Urothelium cell line (cell line): ENCODE measurements around the gene BUB3.

ENCODE experiments used
- DNase-seq: peaks from one replicate; pipeline ENCODE4 v3.0.0; 2011; ENCODE audit warnings: low spot score, mixed read lengths
- FAIRE-seq: peaks from 2 replicates; lab custom pipeline; 2011; peaks lifted over from hg19 to GRCh38; lab: Jason Lieb, UNC

The BUB3 gene

DNA sequence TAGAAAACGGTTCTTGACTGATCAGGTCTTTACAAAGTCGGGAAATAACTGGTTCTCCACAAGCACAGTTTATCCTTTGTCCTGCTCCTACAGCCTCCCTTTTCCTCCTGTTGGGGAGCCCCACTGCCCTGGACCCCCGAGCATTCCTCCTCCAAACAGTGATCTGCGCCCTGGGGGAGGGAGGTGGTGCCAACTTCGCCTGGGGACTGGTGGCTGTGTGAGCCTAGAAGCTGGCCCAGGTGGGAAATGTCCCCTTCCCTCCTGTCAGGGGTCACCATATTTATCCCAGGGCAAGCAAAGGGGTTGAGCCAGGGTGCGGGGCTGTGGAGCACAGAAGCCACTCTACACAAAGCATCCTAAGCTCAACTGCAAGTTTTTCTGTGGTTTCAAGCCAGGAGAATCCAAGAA is 13.2 kb upstream of the BUB3 start:
- DNase-seq: no peak
- FAIRE-seq: no peak

DNA sequence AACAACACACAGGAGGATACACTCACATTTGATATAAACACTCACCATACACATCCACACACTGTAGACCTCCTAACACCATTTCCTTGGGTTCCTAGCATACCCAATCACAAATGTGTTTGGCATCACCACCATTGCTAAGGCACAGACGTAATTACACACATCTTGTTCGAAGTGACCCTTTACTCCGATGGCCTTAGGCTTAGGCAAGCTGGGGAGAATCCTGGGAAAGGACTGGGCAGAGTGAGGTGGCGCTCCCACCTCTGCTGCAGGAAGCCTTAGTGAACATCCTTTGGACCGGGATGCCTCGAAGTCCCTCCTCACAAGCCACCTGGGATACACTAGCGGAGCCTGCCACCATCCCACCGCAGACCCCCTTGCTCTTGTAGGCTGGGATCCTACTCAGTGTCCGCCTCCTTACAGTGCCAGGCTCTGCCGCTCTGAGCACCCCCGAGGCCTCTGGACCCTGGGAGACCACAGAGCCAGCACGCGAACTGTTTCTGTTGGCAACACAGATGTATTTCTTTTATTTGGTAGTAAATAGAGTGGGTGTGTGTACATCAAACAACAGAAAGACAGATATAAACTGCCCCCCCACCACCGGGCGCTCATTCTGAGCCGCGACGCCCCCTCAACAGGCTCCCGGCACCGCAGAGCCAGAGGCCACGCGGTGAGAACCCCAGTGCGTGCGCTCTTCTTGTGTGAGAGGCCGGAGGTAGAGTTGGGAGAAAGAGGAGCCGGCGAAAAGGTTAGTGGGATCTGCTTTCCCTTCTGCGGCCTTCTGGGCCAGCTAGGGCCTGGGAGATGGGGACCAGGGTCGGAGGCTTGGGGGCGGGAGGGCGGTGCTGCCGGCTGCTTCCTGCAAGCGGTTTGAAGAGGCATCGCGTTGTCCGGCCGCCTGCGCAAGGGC is 12.2 kb upstream of the BUB3 start:
- peak; percentile 9 for FAIRE-seq

DNA sequence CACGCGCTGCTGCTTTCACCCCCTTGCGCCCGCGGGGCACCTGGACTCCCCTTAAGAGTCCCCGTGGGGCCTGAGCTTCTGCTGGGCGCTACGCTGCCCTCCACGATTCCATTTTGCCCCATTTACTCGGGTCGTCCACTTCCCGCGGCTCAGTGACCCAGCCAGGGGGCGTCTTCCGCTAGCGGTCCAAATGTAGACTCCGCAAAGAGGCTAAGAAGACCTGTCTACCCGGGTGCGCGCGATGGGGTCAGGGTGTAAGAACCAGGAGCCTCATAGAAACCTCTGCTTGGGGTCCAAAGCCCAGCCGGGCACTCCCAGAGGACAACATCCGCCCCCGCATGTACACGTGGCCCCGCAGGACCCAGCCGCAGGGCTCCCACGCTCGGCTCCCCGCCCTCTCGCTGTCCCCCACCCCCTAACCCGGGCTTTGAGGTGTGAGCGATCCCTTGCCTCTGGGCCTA is 11.5 kb upstream of the BUB3 start:
- FAIRE-seq (no peak), DNase-seq (no peak)

More for the DNA sequence above, 12.2 kb upstream of the BUB3 start:
- no peak for DNase-seq

GRCh38 chr10:123143162-123143824 is 10.9 kb upstream of the BUB3 start:
- FAIRE-seq: no peak
- no peak for DNase-seq

DNA sequence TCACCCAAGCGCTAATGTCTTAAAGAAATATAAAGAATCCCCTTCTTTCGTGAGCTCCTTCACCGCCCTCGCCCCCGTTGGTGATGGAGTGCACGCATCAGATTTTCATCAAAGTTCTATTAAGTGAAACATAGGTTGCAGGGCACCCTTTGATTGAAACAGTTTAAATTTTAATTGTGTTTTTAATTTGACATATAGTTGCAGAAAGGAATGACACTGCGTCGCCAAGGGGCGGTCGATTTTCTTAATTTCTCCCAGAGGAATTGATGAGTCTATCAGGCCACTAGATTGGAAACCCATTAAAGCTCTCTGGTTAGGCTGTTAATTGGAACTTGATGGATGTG is 10.4 kb upstream of the BUB3 start:
- FAIRE-seq: no peak
- DNase-seq: no peak

DNA sequence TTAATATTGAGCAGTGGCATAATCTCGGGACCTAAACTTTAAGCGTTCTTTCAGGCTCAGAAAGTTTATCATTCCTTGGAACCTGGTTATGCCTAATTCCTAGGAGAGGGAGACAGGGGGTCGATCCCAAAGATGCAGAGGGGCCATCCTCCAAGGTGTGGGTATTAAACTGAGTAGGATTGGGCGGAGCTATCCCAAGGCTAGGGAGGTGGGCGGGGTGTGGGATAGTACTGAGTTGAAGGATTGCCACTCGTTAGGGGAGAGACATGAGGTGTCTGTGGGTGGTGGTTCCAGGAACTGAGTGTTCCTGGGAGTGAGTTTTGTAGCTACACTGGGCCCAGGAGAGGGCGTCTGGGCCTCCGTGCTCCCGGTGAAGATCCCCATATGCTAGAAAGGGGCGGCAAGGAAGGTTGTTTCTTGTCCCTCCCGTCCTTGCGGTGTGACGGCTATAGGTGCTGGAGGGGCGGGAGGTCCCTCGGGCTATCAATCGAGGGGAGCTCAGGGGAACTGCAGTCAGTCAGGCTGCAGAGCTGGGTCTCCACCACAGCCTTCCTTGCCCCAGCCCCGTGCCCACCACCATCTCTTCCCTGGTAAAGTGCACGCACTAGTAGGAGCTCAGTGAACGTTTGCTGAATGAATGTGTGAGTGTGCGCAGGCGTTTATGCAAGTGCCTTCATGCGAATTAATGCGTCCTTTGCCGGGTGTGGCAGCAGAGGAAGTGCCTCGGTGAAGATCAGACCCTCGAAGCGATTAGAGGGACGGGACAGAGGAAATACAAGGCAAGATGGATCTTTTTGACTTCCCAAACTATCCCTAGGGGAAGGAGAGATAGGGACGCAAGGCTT is 9.3 kb upstream of the BUB3 start:
- DNase-seq (no peak), FAIRE-seq (no peak)

- DNase-seq (no peak), FAIRE-seq (no peak)
Observed at GRCh38 chr10:123145542-123146012, 8.6 kb upstream of the BUB3 start.

DNA sequence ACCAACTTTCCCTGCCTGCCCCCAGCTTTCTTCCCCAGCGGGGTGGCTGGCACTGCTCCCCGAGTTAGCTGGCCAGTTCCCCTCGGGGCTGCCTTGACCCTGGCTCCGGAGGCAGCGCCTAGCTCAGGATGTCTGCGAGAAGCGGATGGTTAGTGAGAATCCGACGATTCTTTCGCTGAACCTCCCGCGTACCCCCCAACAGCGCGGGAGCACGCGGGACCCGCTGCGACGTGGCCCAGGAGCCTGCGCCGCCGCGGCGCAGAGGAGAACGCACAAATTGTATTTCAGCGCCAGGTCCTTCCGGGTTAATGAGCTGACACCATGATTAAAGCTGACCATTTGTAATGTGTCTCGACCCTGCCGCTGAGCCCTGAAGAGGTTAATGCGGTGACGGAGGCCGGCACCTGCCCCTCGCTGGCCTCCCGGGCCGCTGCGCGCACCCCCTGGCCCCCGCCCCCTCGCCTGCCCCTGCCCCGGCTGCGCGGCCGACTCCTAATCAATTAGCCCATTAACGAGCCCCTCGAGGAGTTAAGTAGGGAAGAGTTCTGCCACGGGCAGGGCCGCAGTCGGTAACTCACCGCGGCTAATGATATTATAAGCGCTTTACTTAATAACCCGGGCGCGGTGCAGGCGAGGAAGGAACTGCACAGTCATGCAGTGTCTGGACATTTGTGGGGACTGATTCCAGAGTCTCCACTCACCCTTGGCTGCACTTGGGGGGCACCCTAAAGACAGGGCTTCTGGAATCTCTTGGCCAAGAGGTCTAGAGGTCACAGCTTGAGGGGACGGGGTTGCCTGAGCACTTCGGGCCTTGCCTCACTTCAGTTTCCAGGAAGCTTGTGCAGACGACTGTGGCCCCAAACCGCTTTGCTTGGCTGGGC is 7.9 kb upstream of the BUB3 start:
- FAIRE-seq: no peak
- DNase-seq: no peak

- DNase-seq (no peak), FAIRE-seq (no peak)
Observed at GRCh38 chr10:123146894-123147634, 7.1 kb upstream of the BUB3 start.

GRCh38 chr10:123147635-123148413 is 6.4 kb upstream of the BUB3 start, which contains the start of gene HMX2:
Gene HMX2, plus strand, starts transcription at chr10:123148136. Its CDS starts 243 bp downstream, at chr10:123148379.
- DNase-seq (peak; percentile 70), FAIRE-seq (no peak)

DNA sequence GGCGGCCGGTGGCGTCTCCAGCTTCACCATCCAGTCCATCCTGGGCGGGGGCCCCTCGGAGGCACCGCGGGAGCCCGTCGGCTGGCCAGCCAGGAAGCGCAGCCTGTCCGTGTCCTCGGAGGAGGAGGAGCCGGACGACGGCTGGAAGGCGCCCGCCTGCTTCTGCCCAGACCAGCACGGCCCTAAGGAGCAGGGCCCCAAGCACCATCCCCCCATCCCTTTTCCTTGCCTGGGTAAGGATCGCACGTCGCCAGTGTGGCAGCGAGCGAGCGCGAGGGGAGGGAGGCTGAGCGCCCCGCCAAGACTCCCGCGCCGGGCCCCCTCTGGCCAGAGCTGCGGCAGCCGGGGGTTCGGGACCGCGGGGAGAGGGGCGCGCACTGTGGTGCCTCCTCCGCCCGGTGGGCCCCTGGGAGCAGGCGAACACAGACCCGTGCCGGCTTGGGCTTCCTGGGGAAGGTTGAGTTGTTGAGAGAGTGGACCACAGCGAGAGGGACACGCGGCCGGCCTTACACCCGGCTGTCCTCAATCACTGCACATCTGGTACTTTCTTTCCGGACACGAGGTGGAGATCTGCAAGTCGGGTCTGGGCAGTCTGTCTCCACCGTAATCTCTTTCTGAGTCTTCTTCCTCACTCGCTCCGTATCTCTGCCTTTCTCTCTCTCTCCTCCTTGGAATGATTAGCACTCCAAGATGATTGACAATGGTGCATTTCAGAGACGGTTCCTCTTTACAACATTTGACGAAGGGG is 5.6 kb upstream of the BUB3 start:
- peak; percentile 53 for DNase-seq

DNA sequence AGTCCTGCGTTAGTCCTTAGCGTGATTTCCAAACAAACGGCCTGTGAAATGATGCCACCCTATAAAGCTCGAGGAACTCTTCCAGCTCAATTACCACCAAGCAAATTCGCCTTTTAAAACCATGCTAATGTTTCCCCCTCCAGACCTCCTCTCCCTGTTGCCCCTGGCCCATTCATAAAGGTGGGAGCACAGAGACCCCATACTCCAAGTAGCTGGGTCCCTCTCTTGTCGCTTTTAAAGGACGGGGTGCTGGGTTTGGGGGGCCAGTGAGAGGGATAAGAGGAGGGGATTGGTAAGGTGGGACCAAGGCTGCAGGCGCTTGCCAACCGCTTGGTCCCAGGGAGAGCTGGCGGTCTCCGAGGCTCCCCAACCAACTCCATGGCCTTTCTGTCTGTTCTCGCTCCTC is 5.0 kb upstream of the BUB3 start:
- DNase-seq (no peak), FAIRE-seq (no peak)

More for the DNA sequence above, 5.6 kb upstream of the BUB3 start:
- FAIRE-seq: no peak

DNA sequence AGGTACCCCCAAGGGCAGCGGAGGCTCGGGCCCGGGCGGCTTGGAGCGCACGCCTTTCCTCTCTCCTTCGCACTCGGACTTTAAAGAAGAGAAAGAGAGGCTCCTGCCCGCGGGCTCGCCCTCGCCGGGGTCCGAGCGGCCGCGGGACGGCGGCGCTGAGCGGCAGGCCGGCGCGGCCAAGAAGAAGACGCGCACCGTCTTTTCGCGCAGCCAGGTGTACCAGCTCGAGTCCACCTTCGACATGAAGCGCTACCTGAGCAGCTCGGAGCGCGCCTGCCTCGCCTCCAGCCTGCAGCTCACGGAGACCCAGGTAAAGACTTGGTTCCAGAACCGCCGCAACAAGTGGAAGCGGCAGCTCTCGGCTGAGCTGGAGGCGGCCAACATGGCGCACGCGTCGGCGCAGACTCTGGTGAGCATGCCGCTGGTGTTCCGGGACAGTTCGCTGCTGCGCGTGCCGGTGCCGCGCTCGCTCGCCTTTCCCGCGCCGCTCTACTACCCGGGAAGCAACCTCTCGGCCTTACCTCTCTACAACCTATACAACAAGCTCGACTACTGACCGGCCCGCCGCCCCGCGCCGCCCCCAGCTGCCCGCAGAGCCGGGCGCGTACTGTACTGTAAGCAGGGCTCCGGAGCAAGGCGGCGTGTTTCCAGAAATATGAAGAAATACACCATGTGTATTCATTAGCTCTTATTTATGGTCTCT is 4.5 kb upstream of the BUB3 start:
- FAIRE-seq (no peak), DNase-seq (no peak)

GRCh38 chr10:123150271-123150985 is 3.8 kb upstream of the BUB3 start:
- FAIRE-seq (no peak), DNase-seq (no peak)

DNA sequence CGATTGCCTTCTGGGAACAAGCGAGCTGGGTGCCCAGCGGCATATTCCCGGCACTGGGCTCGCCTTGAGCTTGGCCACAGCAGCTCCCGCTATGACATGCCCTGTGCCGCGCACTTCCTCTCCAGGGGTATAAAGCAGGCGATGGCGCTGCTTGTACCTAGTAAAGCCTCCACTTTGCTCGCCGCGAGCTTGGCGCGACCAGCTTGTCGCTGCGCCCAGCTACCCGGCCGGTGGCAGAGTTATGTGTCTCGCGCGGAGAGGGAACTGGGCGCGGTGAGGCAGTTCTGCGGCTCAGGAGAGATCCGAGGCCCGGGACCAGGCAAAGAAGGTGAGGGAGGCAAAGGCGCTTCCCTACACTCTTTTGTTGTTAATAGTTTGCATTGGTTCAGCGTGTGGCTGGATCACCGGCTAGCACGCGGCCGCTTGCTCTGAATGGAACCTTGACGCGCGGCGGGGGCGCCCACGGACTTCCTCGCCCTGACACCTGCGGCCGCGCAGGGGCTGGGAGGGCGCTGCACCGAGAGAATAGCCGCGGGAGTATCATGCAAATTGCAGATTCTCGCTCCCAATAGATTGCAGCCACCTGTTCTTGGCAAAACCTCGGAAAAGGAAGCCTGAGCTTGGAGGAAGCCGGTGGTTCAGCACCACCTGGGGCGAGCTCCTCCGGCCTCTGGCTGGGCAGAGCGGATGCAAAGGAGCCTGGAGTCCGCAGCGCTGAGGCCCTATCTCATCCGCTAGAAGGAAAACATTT is 3.0 kb upstream of the BUB3 start:
- DNase-seq: no peak
- FAIRE-seq: no peak

- FAIRE-seq: no peak
- no peak for DNase-seq
Observed at GRCh38 chr10:123151737-123152135, 2.5 kb upstream of the BUB3 start.
